IPS-11a (cell line): Measurements from ENCODE around the gene CBX4.
A peak's percentile ranks its signal among the peaks of the same experiment; 100 is the strongest.

Source experiments
- H3K4me3 ChIP-seq: one replicate; pipeline ENCODE4 v1.5.1; 2013; ENCODE audit warnings: low read depth, low read length, control low read depth

Gene CBX4

GRCh38 chr17:79791735-79792161 lies 47.5 kb downstream of the CBX4 start:
- H3K4me3 ChIP-seq: no peak overlapping the region

GRCh38 chr17:79790805-79791734 lies 48.2 kb downstream of the CBX4 start:
- H3K4me3 ChIP-seq: no peak overlapping the region

GRCh38 chr17:79789943-79790804 lies 49.1 kb downstream of the CBX4 start:
- H3K4me3 ChIP-seq: peak overlapping the region; percentile 13

- H3K4me3 ChIP-seq: peak overlapping the region; percentile 13
Measured at GRCh38 chr17:79788989-79789942, 50.0 kb downstream of the CBX4 start.

GRCh38 chr17:79788455-79788854 lies 50.8 kb downstream of the CBX4 start:
- H3K4me3 ChIP-seq: no peak overlapping the region

- no peak overlapping the region for H3K4me3 ChIP-seq
Measured at GRCh38 chr17:79786930-79787643, 52.2 kb downstream of the CBX4 start.

- H3K4me3 ChIP-seq: no peak overlapping the region
Measured at GRCh38 chr17:79785900-79786810, 53.1 kb downstream of the CBX4 start.

GRCh38 chr17:79785017-79785899 lies 54.0 kb downstream of the CBX4 start:
- H3K4me3 ChIP-seq: no peak overlapping the region

- H3K4me3 ChIP-seq: no peak overlapping the region
Measured at GRCh38 chr17:79784353-79785016, 54.8 kb downstream of the CBX4 start.

GRCh38 chr17:79783891-79784290 lies 55.3 kb downstream of the CBX4 start:
- H3K4me3 ChIP-seq: no peak overlapping the region
